BLaER1 (cell line): ENCODE measurements around the gene EPN2.
A peak's percentile ranks its signal among the peaks of the same experiment; 100 is the strongest.

Source experiments
- H3K27ac ChIP-seq: shearing (Covaris generic); formaldehyde crosslinking; 2 replicates; pipeline ENCODE4 v1.8.1; 2022
- H3K27me3 ChIP-seq: shearing (Covaris generic); formaldehyde crosslinking; 2 replicates; pipeline ENCODE4 v1.8.1; 2022
- H3K36me3 ChIP-seq: shearing (Covaris generic); formaldehyde crosslinking; 2 replicates; pipeline ENCODE4 v1.8.1; 2022
- H3K4me1 ChIP-seq: shearing (Covaris generic); formaldehyde crosslinking; 2 replicates; pipeline ENCODE4 v1.8.1; 2022
- H3K4me2 ChIP-seq: shearing (Covaris generic); formaldehyde crosslinking; 2 replicates; pipeline ENCODE4 v1.8.1; 2022
- H3K4me3 ChIP-seq: shearing (Covaris generic); formaldehyde crosslinking; 2 replicates; pipeline ENCODE4 v1.8.1; 2022
- H3K9ac ChIP-seq: shearing (Covaris generic); formaldehyde crosslinking; 2 replicates; pipeline ENCODE4 v1.8.1; 2022
- H3K9me3 ChIP-seq: shearing (Covaris generic); formaldehyde crosslinking; 2 replicates; pipeline ENCODE4 v1.8.1; 2022
- H4K20me1 ChIP-seq: shearing (Covaris generic); formaldehyde crosslinking; 2 replicates; pipeline ENCODE4 v1.8.1; 2022
- Cebpa-rat ChIP-seq: shearing (Covaris generic); IDR thresholded peaks from 2 replicates; pipeline ENCODE4 v1.8.1; 2022

The EPN2 gene

GRCh38 chr17:19310151-19310550, 73.0 kb downstream of the EPN2 start:
- Histone ChIP-seq H3K27me3 (peaks cover 61% of the 10 kb centered on the region), H3K9me3 (no peaks in the 10 kb centered on the region), H3K9ac (no peak overlapping the region), H3K27ac (no peak overlapping the region), H4K20me1 (peaks cover 30% of the 10 kb centered on the region), H3K4me3 (no peak overlapping the region), H3K4me1 (peaks cover 92% of the 10 kb centered on the region), H3K4me2 (peak overlapping the region; percentile 35; the same call in 1 of the 2 replicates), H3K36me3 (no peaks in the 10 kb centered on the region)
- TF ChIP-seq Cebpa-rat, result no peak

DNA sequence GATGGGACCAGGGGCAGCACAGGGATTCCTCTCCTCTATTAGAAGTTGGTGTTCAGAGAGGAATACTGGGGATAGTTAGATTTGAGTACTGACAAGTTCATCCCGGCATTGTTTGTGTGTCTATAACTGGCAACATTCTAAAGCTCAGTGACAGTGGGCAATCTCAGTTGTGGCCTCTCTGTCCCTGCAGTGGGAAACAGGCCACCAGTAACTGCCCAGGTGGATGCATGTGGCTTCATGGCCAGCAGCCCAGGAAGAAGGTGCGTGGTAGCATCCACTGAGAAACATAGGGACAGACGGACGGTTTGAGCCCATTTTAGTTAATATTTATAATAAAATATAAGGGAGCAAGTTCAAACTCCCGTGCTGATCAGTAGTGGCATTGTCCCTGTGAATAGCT, 73.8 kb downstream of the EPN2 start:
- Histone ChIP-seq H4K20me1 (peaks cover 23% of the 10 kb centered on the region), H3K27ac (no peak overlapping the region), H3K9me3 (no peaks in the 10 kb centered on the region), H3K4me2 (peak overlapping the region; percentile 35; the same call in 1 of the 2 replicates), H3K9ac (no peak overlapping the region), H3K4me1 (peaks cover 85% of the 10 kb centered on the region), H3K4me3 (no peak overlapping the region), H3K27me3 (peaks cover 68% of the 10 kb centered on the region), H3K36me3 (no peaks in the 10 kb centered on the region)
- no peak for TF ChIP-seq Cebpa-rat

DNA sequence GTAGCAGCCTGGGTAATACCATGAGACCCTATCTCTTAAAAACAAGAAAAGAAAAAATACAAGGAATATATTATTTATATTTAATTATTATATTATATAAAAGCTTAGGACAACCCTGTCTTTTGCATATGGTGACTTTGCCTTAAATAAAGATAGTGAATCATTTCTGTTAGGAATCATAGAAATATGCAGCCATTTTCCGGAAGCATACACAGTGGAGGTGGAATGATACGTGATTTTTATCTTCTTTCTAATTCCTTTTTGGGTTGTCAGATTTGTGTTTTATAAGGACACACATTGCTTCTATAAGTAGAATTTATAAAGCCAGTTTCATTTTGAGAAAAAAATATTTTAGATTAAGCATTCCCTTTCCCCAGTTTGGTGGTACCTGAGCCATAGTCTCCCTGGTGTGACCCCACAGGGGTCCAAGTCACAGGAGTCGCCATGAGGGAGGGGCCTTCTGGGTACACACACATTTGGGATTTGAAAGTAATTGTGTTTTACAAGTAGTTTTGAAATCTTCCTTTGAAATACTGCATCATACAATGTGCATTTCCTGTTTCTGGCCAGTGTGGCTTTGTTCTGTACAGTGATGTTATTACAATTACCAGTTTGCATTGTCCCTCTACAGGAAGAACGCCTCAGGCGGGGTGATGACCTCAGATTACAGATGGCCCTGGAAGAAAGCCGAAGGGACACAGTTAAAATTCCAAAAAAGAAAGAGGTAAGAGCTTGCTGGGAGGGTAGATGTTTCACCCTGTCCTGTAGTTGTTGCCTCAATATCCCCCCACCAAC, 74.5 kb downstream of the EPN2 start:
- Histone ChIP-seq H3K36me3 (no peaks in the 10 kb centered on the region), H3K4me2 (peak overlapping the region; percentile 53), H4K20me1 (peaks cover 21% of the 10 kb centered on the region; the same call in 1 of the 2 replicates), H3K4me3 (no peak overlapping the region), H3K9me3 (no peaks in the 10 kb centered on the region), H3K27ac (no peak overlapping the region), H3K4me1 (peaks cover 84% of the 10 kb centered on the region), H3K9ac (no peak overlapping the region), H3K27me3 (peaks cover 68% of the 10 kb centered on the region)
- no peak for TF ChIP-seq Cebpa-rat

DNA sequence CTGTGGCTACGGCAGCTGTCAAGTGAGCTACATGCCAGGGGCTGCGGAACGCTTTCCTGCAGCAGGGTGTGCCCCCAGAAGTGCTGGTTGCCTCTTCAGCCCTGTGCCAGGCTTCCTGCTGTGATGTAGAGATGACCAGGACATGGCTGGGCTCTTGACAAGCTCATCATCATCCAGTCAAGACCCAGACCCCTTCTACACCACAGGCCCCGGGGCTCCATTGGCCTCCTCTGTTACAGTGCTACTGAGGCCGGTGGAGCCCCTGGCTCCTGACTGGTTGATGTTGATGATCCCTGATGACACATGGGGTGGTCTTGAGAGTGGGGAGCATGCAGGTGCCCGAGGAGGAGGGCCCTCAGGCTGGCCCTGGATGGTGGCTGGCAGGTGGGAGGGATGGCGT, 75.2 kb downstream of the EPN2 start:
- Histone ChIP-seq H3K4me1 (peaks cover 84% of the 10 kb centered on the region), H3K27ac (no peak overlapping the region), H3K9ac (no peak overlapping the region), H3K27me3 (peaks cover 66% of the 10 kb centered on the region), H3K4me2 (peak overlapping the region; percentile 53; the same call in 1 of the 2 replicates), H4K20me1 (peaks cover 21% of the 10 kb centered on the region; the same call in 1 of the 2 replicates), H3K36me3 (no peaks in the 10 kb centered on the region), H3K4me3 (no peak overlapping the region), H3K9me3 (no peaks in the 10 kb centered on the region)
- TF ChIP-seq Cebpa-rat, result no peak

DNA sequence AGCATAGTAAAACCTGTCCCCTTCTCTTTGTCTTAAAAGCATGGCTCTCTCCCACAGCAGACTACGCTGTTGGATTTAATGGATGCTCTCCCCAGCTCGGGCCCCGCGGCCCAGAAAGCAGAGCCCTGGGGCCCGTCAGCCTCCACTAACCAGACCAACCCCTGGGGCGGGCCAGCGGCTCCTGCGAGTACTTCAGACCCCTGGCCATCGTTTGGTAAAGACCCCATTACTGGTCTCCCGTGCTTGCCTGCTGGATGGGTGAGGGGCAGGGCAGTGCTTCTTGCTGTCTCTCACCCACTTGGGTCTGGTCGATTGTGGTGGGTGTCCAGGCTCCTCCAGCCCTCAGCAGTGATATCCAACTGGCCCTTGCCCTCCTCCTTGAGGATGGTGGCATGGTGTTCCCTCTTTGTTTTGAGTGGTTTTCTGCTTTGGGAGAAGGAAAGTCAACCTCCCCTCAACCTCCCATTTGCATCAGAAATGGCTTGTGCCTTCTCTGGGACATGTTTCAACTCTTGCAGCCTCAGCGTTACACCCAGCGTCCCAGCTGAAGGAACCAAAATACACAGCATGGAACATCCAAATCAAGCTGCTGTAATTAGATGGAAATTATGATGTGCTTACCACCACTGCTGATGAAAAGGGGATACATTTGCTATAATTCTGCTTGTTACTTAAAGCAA, 76.0 kb downstream of the EPN2 start:
- Histone ChIP-seq H3K9ac (no peak overlapping the region), H3K36me3 (no peaks in the 10 kb centered on the region), H4K20me1 (peaks cover 21% of the 10 kb centered on the region; the same call in 1 of the 2 replicates)

GRCh38 chr17:19313746-19314651, 76.8 kb downstream of the EPN2 start:
- peaks cover 75% of the 10 kb centered on the region for H3K4me1 ChIP-seq
- H3K4me2 ChIP-seq, result peak overlapping the region; percentile 73
- H3K4me3 ChIP-seq, result no peak overlapping the region
- H4K20me1 ChIP-seq, result peaks cover 21% of the 10 kb centered on the region; the same call in 1 of the 2 replicates
- peaks cover 52% of the 10 kb centered on the region for H3K27me3 ChIP-seq
- no peak overlapping the region for H3K27ac ChIP-seq
- no peak for TF ChIP-seq Cebpa-rat
- H3K9me3 ChIP-seq, result no peaks in the 10 kb centered on the region
- H3K9ac ChIP-seq, result 0 out of 2 replicates have a peak overlapping the region, but pooled peaks have one; percentile 15
- H3K36me3 ChIP-seq, result no peaks in the 10 kb centered on the region

More for the DNA sequence above, 76.0 kb downstream of the EPN2 start:
- Histone ChIP-seq H3K9me3 (no peaks in the 10 kb centered on the region), H3K27me3 (peaks cover 58% of the 10 kb centered on the region), H3K27ac (no peak overlapping the region), H3K4me2 (no peak overlapping the region; the same call in 1 of the 2 replicates), H3K4me3 (no peak overlapping the region), H3K4me1 (peaks cover 83% of the 10 kb centered on the region)
- TF ChIP-seq Cebpa-rat, result no peak

- Histone ChIP-seq H3K4me2 (peak overlapping the region; percentile 73), H3K36me3 (no peaks in the 10 kb centered on the region), H3K9ac (no peak overlapping the region), H3K27me3 (peaks cover 41% of the 10 kb centered on the region), H4K20me1 (peaks cover 16% of the 10 kb centered on the region; the same call in 1 of the 2 replicates), H3K4me1 (peaks cover 64% of the 10 kb centered on the region), H3K4me3 (no peak overlapping the region), H3K27ac (no peak overlapping the region), H3K9me3 (no peaks in the 10 kb centered on the region)
- TF ChIP-seq Cebpa-rat, result no peak
Measured at GRCh38 chr17:19315104-19315503, 77.9 kb downstream of the EPN2 start.

DNA sequence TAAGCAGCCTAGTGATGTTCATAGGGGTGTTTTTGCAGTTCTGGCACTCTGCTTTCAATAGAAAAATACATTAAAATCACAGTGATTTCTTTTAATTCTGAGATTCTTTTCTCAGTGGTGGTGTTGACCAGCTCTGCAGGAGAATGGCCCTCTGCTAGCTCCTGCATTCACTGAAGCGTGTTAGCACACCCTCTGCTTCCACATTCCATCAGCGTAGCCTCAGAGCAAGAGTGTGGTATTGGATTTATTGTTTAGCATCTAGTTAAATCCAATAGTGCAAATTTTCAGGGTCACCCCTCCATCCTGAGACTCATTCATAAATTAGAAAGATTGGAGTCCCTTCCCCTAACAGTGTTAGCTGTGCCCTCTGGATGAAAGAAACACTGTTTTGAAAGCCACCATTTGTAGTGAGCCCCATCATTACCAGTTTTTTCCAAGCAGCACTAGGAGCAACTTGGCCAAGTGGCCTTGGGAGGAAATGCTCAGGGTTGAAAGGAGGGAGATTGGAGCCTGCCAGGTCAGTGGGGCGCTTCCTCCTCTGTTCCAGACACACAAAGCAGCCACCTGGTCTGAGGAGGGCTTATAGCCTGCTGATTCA, 79.7 kb downstream of the EPN2 start:
- no peak for TF ChIP-seq Cebpa-rat

More for the DNA sequence above, 79.7 kb downstream of the EPN2 start:
- Histone ChIP-seq H3K4me3 (no peak overlapping the region), H3K9ac (no peak overlapping the region), H3K4me2 (peak overlapping the region; percentile 74), H3K27me3 (peaks cover 35% of the 10 kb centered on the region), H3K36me3 (no peaks in the 10 kb centered on the region), H3K4me1 (peaks cover 49% of the 10 kb centered on the region), H4K20me1 (peaks cover 16% of the 10 kb centered on the region; the same call in 1 of the 2 replicates), H3K27ac (no peak overlapping the region), H3K9me3 (no peaks in the 10 kb centered on the region)
